Measurements from ENCODE around the gene OR5B2.

OR5B2 gene

DNA sequence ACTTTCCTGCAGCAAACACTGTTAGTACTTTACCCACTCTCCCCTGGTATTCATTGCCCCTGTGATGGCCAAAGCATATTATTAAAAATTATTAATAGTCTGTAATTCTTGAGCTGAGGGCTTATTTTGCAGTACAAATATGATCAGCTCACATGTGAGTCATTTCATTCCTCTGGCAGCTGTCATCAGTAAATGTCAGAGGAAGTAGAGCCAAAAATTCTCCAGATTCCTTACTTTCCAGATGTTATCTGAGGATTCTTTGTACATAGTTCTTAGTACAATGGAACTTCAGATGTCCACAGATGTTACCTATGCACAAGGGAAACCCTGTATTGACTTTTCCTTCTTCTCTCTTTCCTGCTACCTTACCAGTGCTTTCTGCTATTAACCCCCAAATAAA lies 33.7 kb downstream of the OR5B2 start:
- H3K4me3 ChIP-seq (ENCODE audit: low read depth, low read length) = no peak overlapping the region
- CTCF ChIA-PET = no interaction called here
- POLR2A ChIA-PET = no interaction called here

DNA sequence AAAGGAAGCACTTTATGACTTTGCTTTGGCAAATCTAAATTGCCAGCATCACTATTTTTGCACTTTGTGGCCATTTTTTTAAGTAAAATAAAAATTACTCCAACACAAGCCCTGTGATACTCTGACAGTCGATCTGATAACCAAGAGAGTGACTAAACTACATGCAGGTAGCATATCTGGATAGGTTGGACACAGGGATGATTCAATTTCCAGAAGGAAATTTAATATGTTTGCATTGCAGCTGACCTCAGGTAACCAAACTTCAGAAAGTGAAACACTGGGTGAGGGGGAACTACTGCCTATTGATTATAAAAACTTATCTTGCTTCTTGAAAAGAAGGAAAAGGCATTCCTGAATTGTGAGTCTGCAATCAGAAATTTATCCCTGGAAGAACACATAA lies 35.2 kb downstream of the OR5B2 start:
- CTCF ChIA-PET = interaction anchor here (0.7 kb wide), 1 partner anchor 531 kb away, joined by 3 read pairs; no protein-coding TSS in a partner anchor
- POLR2A ChIA-PET = no interaction called here
- no peaks in the 10 kb centered on the region for H3K4me1 ChIP-seq (ENCODE audit: control insufficient read depth, insufficient read depth, low read length)
- H3K4me3 ChIP-seq (ENCODE audit: low read depth, low read length) = no peak overlapping the region
- H3K9me3 ChIP-seq (ENCODE audit: control insufficient read depth, insufficient read depth, low read depth, low read length) = no peaks in the 10 kb centered on the region
- H3K36me3 ChIP-seq (ENCODE audit: control insufficient read depth in 2 of 2, insufficient read depth in 1 of 2, low read length in 2 of 2) = no peaks in the 10 kb centered on the region
- H3K27ac ChIP-seq (ENCODE audit: extremely low read depth, low read depth, low read length) = no peak overlapping the region
- no peak for TF ChIP-seq FEZF1 (tag by site-specific recombination; IDR thresholded peaks at IDR 0.05)
- TF ChIP-seq, protein P1, sequence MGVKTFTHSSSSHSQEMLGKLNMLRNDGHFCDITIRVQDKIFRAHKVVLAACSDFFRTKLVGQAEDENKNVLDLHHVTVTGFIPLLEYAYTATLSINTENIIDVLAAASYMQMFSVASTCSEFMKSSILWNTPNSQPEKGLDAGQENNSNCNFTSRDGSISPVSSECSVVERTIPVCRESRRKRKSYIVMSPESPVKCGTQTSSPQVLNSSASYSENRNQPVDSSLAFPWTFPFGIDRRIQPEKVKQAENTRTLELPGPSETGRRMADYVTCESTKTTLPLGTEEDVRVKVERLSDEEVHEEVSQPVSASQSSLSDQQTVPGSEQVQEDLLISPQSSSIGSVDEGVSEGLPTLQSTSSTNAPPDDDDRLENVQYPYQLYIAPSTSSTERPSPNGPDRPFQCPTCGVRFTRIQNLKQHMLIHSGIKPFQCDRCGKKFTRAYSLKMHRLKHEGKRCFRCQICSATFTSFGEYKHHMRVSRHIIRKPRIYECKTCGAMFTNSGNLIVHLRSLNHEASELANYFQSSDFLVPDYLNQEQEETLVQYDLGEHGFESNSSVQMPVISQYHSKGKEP (tag by site-specific recombination; IDR thresholded peaks at IDR 0.05) = no peak
- TF ChIP-seq ZNF624 (tag by site-specific recombination; IDR thresholded peaks at IDR 0.05) = no peak
- TF ChIP-seq ZNF548 (tag by site-specific recombination; IDR thresholded peaks at IDR 0.05) = no peak
- TF ChIP-seq, protein P2, sequence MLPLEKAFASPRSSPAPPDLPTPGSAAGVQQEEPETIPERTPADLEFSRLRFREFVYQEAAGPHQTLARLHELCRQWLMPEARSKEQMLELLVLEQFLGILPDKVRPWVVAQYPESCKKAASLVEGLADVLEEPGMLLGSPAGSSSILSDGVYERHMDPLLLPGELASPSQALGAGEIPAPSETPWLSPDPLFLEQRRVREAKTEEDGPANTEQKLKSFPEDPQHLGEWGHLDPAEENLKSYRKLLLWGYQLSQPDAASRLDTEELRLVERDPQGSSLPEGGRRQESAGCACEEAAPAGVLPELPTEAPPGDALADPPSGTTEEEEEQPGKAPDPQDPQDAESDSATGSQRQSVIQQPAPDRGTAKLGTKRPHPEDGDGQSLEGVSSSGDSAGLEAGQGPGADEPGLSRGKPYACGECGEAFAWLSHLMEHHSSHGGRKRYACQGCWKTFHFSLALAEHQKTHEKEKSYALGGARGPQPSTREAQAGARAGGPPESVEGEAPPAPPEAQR (tag by site-specific recombination; IDR thresholded peaks at IDR 0.05) = no peak
- TF ChIP-seq ZNF391 (tag by site-specific recombination; IDR thresholded peaks at IDR 0.05; ENCODE audit: borderline replicate concordance, low read depth) = no peak
- TF ChIP-seq, protein P3, sequence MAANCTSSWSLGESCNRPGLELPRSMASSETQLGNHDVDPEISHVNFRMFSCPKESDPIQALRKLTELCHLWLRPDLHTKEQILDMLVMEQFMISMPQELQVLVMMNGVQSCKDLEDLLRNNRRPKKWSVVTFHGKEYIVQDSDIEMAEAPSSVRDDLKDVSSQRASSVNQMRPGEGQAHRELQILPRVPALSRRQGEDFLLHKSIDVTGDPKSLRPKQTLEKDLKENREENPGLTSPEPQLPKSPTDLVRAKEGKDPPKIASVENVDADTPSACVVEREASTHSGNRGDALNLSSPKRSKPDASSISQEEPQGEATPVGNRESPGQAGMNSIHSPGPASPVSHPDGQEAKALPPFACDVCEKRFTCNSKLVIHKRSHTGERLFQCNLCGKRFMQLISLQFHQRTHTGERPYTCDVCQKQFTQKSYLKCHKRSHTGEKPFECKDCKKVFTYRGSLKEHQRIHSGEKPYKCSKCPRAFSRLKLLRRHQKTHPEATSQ (tag by site-specific recombination; IDR thresholded peaks at IDR 0.05) = no peak
- TF ChIP-seq ZNF223 (tag by site-specific recombination; IDR thresholded peaks at IDR 0.05) = no peak
- TF ChIP-seq ZNF747 (tag by site-specific recombination; IDR thresholded peaks at IDR 0.05) = no peak
- TF ChIP-seq YY2 (tag by site-specific recombination; IDR thresholded peaks at IDR 0.05) = no peak
- TF ChIP-seq, protein P4, sequence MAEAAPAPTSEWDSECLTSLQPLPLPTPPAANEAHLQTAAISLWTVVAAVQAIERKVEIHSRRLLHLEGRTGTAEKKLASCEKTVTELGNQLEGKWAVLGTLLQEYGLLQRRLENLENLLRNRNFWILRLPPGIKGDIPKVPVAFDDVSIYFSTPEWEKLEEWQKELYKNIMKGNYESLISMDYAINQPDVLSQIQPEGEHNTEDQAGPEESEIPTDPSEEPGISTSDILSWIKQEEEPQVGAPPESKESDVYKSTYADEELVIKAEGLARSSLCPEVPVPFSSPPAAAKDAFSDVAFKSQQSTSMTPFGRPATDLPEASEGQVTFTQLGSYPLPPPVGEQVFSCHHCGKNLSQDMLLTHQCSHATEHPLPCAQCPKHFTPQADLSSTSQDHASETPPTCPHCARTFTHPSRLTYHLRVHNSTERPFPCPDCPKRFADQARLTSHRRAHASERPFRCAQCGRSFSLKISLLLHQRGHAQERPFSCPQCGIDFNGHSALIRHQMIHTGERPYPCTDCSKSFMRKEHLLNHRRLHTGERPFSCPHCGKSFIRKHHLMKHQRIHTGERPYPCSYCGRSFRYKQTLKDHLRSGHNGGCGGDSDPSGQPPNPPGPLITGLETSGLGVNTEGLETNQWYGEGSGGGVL (tag by site-specific recombination; IDR thresholded peaks at IDR 0.05) = no peak

More for the DNA sequence above, 33.7 kb downstream of the OR5B2 start:
- TF ChIP-seq IKZF3 (tag by site-specific recombination; IDR thresholded peaks at IDR 0.05) (no peak), ZNF140 (tag by site-specific recombination; IDR thresholded peaks at IDR 0.05) (no peak), ZNF175 (tag by site-specific recombination; IDR thresholded peaks at IDR 0.05) (no peak), ZNF155 (tag by site-specific recombination; IDR thresholded peaks at IDR 0.05) (no peak), ZNF146 (tag by site-specific recombination; IDR thresholded peaks at IDR 0.05) (no peak), RBAK (tag by site-specific recombination; IDR thresholded peaks at IDR 0.05) (no peak), ZNF585B (tag by site-specific recombination; IDR thresholded peaks at IDR 0.05) (no peak), ZNF202 (tag by site-specific recombination; IDR thresholded peaks at IDR 0.05; ENCODE audit: borderline replicate concordance) (no peak), ZNF776 (tag by site-specific recombination; IDR thresholded peaks at IDR 0.05; ENCODE audit: borderline replicate concordance) (no peak), ZBTB48 (tag by site-specific recombination; IDR thresholded peaks at IDR 0.05) (no peak), KLF16 (tag by site-specific recombination; IDR thresholded peaks at IDR 0.05) (no peak), ZNF132 (tag by site-specific recombination; IDR thresholded peaks at IDR 0.05; ENCODE audit: borderline replicate concordance) (no peak), ZNF530 (tag by site-specific recombination; IDR thresholded peaks at IDR 0.05; ENCODE audit: low read depth) (no peak), ZNF174 (tag by site-specific recombination; IDR thresholded peaks at IDR 0.05) (no peak), SP2 (tag by site-specific recombination; IDR thresholded peaks at IDR 0.05) (no peak), ZNF423 (tag by site-specific recombination; IDR thresholded peaks at IDR 0.05) (no peak), ZNF426 (tag by site-specific recombination; IDR thresholded peaks at IDR 0.05) (no peak)
- TF ChIP-seq, protein P5, sequence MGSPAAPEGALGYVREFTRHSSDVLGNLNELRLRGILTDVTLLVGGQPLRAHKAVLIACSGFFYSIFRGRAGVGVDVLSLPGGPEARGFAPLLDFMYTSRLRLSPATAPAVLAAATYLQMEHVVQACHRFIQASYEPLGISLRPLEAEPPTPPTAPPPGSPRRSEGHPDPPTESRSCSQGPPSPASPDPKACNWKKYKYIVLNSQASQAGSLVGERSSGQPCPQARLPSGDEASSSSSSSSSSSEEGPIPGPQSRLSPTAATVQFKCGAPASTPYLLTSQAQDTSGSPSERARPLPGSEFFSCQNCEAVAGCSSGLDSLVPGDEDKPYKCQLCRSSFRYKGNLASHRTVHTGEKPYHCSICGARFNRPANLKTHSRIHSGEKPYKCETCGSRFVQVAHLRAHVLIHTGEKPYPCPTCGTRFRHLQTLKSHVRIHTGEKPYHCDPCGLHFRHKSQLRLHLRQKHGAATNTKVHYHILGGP (tag by site-specific recombination; IDR thresholded peaks at IDR 0.05) = no peak
- TF ChIP-seq, protein P6, sequence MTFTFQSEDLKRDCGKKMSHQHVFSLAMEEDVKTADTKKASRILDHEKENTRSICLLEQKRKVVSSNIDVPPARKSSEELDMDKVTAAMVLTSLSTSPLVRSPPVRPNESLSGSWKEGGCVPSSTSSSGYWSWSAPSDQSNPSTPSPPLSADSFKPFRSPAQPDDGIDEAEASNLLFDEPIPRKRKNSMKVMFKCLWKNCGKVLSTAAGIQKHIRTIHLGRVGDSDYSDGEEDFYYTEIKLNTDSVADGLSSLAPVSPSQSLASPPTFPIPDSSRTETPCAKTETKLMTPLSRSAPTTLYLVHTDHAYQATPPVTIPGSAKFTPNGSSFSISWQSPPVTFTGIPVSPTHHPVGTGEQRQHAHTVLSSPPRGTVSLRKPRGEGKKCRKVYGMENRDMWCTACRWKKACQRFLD (tag by site-specific recombination; IDR thresholded peaks at IDR 0.05) = no peak
- TF ChIP-seq, protein P7, sequence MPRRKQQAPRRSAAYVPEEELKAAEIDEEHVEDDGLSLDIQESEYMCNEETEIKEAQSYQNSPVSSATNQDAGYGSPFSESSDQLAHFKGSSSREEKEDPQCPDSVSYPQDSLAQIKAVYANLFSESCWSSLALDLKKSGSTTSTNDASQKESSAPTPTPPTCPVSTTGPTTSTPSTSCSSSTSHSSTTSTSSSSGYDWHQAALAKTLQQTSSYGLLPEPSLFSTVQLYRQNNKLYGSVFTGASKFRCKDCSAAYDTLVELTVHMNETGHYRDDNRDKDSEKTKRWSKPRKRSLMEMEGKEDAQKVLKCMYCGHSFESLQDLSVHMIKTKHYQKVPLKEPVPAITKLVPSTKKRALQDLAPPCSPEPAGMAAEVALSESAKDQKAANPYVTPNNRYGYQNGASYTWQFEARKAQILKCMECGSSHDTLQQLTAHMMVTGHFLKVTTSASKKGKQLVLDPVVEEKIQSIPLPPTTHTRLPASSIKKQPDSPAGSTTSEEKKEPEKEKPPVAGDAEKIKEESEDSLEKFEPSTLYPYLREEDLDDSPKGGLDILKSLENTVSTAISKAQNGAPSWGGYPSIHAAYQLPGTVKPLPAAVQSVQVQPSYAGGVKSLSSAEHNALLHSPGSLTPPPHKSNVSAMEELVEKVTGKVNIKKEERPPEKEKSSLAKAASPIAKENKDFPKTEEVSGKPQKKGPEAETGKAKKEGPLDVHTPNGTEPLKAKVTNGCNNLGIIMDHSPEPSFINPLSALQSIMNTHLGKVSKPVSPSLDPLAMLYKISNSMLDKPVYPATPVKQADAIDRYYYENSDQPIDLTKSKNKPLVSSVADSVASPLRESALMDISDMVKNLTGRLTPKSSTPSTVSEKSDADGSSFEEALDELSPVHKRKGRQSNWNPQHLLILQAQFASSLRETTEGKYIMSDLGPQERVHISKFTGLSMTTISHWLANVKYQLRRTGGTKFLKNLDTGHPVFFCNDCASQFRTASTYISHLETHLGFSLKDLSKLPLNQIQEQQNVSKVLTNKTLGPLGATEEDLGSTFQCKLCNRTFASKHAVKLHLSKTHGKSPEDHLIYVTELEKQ (tag by site-specific recombination; IDR thresholded peaks at IDR 0.05; ENCODE audit: borderline replicate concordance) = no peak
- Histone ChIP-seq H3K27ac (ENCODE audit: extremely low read depth, low read depth, low read length) (no peak overlapping the region), H3K36me3 (ENCODE audit: control insufficient read depth in 2 of 2, insufficient read depth in 1 of 2, low read length in 2 of 2) (no peaks in the 10 kb centered on the region), H3K9me3 (ENCODE audit: control insufficient read depth, insufficient read depth, low read depth, low read length) (no peaks in the 10 kb centered on the region), H3K4me1 (ENCODE audit: control insufficient read depth, insufficient read depth, low read length) (no peaks in the 10 kb centered on the region)
